Middle frontal gyrus (tissue), 1 donor: ENCODE data around the gene FBLN2.

Experiments used
- DNase-seq: peaks from one replicate; pipeline ENCODE4 v3.0.0-alpha.2; 2015; ENCODE audit warnings: low spot score; ENCODE audit errors: extremely low spot score

The FBLN2 gene

GRCh38 chr3:13661121-13661520, 112.2 kb downstream of the FBLN2 start:
- DNase-seq: no peak

DNA sequence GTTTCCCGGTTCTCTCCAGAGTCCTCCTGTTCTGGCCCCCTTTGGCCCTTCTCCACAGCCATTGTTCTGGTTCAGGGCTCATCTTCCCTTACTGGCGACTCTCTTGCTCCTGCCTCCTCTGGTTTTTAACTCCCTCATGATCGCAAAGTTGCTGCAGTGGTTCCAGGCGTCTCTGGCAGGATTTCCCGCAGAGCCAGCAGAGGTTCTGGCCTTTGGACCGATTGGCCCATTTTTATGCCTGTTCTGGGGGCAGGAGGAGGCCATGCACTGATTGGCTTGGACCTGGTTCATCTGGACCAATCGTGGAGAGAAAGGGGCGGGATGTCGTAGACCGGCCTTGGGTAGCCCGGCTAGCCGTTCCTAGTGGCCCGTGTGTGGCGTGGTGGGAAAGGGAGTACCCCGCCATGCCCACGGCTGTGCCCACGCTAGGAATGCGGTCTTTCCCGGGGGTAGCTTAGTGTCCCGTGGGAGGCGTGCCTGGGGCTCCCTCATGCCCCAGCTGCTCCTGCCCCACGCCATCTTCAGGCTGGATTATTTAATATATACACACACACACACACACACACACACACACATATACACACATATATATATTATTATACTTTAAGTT, 113.4 kb downstream of the FBLN2 start:
- DNase-seq: no peak

DNA sequence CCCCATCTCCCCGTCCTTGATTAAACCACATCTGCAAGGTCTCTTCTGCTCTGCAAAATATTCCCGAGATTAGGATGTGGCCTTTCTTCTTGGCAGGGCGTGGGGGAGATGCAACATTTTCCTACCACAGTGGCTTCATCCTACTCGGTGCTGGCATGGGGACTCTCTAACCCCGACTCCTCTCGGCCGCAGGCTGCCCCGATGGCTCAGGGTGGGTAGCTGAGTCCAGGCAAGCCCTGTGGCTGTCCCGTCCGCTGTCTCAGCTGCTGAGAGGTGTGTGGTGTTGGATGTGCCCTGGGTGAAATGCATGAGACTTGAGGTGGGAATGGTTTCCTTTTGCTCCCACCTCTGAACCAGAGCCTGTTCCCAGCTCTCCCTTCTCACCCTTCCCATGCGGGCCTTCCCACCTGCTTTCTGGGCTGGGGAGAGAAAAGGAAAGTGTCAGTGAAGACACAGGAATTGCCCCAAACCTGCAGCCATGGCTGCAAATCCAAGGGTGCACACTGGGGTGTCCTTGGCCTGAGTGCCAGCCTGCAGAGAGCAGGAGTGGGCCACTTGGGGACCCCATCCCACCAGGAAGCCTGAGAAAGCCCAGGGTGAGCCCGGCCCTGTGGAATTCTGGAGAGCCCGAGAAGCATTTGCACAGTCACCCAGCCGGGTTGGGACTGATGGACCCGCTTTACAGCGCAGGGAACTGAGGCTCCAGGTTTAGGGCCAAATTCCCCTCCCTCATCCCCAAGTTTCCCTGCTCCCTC, 115.0 kb downstream of the FBLN2 start:
- DNase-seq: no peak

- no peak for DNase-seq
Measured at GRCh38 chr3:13665582-13666226, 116.8 kb downstream of the FBLN2 start.

GRCh38 chr3:13666227-13666619, 117.3 kb downstream of the FBLN2 start:
- DNase-seq: no peak

DNA sequence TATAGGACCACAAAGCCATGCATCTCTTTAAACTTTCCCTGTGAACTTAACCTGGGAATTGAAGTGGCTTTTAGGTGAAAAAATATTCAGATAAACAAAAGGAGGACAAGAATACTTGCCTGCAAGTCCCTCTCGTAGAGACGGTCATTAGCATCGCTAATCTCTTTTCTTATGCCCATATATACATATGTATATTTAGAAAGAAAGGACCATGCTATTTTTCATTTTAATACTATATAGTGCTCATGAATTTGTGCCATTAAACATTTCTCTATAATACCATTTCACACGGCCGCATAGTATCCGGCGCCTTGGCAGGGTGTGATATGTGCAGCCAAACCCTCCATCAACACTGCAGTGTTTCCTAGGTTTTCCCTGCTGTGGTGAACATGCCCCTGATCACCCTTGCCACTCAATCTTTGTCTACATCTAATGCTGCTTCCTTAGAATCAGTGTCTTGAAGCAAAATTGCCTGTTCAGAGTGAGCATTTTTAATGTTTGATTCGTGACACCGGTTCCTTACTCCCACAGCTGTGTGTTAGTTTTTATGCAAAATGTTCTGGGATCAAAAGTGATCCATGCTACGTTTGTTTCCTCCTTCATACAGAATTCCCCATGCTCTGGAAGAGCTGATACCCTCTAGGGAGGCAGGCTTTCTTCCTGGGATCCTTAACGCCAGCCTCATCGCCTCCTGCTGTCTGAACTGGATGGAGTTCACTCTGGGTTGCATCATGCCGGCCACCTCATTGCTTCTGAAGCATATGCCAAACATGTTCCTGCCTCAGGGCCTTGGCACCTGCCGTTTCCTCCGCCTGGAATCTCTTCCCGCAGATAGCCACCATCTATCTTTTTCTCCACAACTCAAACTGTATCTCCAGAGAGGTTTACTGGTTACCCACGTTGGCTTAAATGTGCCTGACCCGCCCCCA, 118.1 kb downstream of the FBLN2 start:
- DNase-seq: no peak

DNA sequence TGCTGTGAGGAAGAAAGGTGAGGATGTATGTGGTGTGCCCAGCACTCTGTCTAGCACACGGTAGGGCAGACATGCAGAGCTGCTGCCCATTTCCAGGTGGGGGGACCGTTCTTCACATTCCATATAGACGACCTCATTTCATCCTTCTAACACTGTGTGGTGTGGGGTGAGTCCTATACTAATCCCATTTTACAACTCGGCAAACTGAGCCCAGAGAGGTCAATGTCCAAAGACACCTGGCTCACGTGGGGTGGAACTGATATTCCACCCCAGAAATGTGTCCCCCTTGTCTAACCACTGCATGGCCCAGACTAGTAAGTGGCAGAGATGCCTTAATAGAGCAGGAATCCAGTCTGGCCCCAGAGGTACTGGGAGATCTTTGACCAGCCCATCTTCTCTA, 119.2 kb downstream of the FBLN2 start:
- DNase-seq: no peak

DNA sequence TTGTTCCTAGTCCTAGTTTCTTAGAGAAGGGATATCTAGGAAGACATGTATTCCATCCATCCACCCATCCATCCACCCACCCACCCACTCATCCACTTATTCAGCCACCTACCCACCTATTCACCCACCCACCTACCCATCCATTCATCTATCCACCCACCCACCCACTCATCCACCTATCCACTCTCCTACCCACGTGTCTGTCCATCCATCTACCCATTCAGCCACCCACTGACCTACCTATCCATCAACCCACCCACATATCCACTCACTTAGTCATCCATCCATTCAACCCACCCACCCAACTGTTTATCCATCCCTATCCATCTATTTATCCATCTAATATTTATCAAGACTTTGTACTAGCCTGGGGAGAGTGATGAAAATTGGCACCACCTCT, 120.5 kb downstream of the FBLN2 start:
- no peak for DNase-seq

DNA sequence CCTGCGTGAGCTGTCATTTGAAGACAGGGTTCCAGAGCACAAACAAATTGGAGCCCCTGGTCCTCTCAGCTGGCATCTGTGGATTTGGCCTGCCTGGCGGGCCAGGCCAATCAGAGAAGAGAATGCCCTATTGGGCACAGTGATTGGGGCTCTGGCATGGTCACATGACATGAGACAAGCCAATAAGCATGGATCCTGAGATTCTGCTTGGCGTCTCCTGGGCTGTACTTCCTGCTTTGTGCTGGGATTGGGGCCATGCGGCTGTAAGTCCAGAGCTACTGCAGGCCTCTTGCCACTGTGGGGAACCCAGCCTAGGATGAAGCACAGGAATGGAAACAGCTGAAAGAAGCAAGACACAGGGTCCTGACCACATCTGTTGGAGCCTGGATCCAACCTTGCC, 121.4 kb downstream of the FBLN2 start:
- DNase-seq: no peak

DNA sequence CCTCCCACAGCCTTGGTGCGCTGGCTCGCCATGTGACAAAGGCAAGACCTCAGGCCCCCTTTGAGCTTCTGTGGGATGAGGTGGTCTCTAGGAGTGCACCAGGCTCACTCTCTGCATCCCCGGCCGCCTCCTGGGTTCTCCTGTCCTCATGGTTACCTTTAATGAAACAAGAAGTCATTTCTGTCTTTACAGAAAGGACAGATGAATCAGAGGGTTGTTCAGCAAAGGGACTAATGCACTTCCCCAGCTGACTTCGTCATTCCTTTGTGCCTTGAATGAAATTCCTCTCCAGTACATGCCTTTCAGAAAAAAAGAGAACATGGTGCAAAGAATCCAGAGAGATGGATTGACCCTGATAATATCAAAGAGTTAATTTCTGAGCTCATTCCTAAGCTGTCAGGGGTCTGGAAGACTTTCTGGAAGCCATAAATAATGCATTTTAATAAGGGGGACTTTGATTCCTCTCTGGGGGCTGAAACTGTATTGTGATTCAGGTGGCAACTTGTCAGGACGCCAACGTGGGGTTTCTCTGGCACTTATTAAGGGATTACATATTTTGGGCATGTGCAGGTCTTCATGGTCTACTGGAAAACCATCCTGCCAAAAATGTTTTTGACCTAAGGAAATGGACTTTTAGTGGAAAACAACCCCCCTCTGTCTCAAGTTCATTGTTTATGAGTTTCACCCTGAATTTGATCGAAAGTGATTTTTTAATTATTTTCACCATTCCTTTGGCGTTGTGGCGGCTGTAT, 122.7 kb downstream of the FBLN2 start:
- DNase-seq: no peak

DNA sequence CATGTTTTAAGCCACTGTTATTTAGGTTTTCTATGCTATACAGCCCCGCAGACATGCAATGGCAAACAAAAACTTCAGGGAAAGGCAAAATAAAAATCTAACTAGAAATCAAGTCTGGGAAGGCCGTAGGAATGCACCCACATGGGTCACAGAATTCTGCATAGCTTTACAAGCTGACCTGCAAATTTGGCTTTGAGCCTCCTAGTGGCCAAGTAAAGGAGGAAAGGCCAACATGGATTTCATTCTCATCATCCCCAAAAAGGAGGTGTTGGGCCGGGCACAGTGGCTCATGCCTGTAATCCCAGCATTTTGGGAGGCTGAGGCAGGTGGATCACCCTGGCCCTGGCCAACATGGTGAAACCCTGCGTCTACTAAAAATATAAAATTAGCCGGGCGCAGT, 124.3 kb downstream of the FBLN2 start:
- no peak for DNase-seq

GRCh38 chr3:13674538-13675185, 125.7 kb downstream of the FBLN2 start:
- no peak for DNase-seq

DNA sequence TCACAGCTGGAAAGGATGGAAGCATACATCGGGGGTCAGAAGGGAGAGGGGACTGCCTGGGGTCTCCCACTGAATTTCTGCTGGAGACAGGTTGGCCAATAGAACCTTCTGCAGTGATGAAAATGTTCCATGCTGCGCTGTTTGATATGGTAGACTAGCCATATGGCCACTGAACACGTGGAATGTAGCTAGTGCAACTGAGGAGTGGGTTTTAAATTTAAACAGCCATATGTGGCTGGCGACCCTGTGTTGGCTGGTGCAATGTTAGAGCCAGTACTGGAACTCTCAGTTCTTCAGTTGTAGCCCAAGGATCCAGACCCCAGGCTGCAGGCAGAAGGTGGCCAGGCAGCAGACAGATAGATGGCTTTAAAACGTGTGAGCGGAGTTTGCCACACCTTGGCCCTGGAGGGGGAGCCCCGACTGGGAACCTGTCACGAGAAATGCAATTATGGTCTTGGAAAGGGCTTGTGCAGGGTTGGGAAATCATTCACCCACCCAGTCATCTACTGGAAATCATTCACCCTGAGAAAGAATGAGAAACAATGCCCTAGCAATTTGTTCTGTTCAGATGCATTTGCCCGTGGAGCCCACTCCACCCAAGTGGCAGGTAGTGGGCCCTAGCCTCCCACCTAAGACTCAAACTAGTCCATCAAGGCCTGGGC, 127.6 kb downstream of the FBLN2 start:
- DNase-seq: no peak

DNA sequence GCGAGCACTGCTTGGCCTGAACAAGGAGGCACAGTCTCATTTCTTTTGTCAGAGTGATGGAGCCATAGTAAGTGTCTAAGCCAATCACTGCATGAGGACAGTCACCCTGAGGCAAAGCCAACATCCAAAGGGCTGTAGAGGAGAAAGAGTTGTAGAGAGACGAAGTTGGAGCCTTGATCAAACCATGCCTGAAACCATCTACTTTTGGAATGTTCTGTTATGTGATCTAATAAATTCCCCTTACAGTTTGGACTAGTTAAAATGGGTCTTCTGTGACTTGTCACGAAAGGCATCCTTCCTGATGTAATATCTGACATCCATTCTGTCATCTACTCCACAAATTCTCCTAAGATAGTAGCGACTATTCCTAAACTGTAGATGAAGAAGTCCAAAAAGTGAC, 128.3 kb downstream of the FBLN2 start:
- DNase-seq: no peak

- no peak for DNase-seq
Measured at GRCh38 chr3:13681931-13682330, 133.0 kb downstream of the FBLN2 start.

DNA sequence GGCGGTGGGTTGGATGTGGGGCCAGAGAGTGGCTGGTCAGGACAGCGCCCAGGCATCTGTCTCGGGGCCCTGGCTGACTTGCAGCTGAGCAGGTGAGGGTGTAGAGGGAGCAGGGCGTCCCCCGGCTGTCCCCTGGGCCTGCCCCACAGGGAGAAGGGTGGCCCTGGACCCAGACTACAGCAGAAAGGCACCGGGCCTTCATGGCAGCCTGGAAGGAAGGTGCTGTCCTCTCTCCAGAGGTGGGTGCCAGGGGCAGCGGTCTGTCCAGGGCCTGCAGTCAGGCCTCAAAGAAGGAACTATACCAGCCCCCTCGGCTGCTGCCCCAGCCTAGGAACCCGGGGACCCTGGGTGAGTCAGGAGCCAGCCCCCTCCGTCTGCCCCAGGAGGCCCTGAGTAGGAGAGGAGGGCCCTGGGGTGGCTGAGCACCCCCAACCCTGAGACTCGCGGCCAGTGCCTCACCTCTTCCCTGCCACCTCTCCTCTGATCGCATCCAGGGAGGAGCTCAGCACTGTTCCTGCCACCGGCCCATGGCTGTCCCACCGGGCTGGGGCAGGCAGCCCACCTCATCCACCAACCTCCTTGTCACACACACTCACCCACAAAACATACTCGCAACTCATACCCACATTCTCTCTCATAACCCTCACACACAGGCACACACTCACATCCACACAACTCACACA, 133.5 kb downstream of the FBLN2 start:
- no peak for DNase-seq

GRCh38 chr3:13683288-13683687, 134.4 kb downstream of the FBLN2 start:
- no peak for DNase-seq

- DNase-seq: no peak
Measured at GRCh38 chr3:13683772-13684171, 134.8 kb downstream of the FBLN2 start.

GRCh38 chr3:13684350-13684749, 135.4 kb downstream of the FBLN2 start:
- no peak for DNase-seq
